Lung (tissue), 12 donors: ENCODE measurements around the gene MTA3. TPM values are rescaled to one million over a fixed set of nuclear protein-coding genes. Genes with fewer than 3 reads are reported as not detected.
"Not testable (repeated sequence)": the region's sequence is repeated elsewhere in the genome, so short reads cannot be mapped to it uniquely, and the experiment has no call there.

Source experiments
- ATAC-seq: fragments of 200-7000 bp; cut with Tn5 transposase; one replicate; pipeline ENCODE4 v1.9.1; 2020; ENCODE audit warnings: moderate number of reproducible peaks; ENCODE audit not compliant: insufficient read depth, low FRiP score
- DNase-seq, 3 donors: peaks; one replicate each; pipeline ENCODE4 v3.0.0-alpha.2; 2013 to 2017
- H3K27ac ChIP-seq, 2 donors: one replicate each; pipeline ENCODE4 v1.5.1; 2013; ENCODE audit warnings: mild to moderate bottlenecking in 2 of 2, moderate library complexity in 2 of 2, control low read depth in 1 of 2, inconsistent platforms in 1 of 2, low read depth in 1 of 2, low read length in 1 of 2
- H3K27me3 ChIP-seq, 3 donors: one replicate each; pipeline ENCODE4 v1.5.1; 2013; ENCODE audit warnings: low read length in 2 of 3; ENCODE audit not compliant: control insufficient read depth in 3 of 3, insufficient read depth in 3 of 3
- H3K36me3 ChIP-seq, 4 donors: one replicate each; pipeline ENCODE4 v1.5.1; 2013; ENCODE audit warnings: low read length in 4 of 4, mild to moderate bottlenecking in 1 of 4, moderate library complexity in 1 of 4; ENCODE audit not compliant: control insufficient read depth in 4 of 4, insufficient read depth in 4 of 4
- H3K4me1 ChIP-seq, 5 donors: one replicate each; pipeline ENCODE4 v1.5.1; 2013; ENCODE audit warnings: low read length in 5 of 5, mild to moderate bottlenecking in 2 of 5, moderate library complexity in 1 of 5; ENCODE audit not compliant: control insufficient read depth in 5 of 5, insufficient read depth in 5 of 5
- H3K4me3 ChIP-seq: one replicate; pipeline ENCODE4 v1.5.1; 2013; ENCODE audit warnings: mild to moderate bottlenecking, control low read depth, moderate library complexity
- H3K9ac ChIP-seq, 2 donors: one replicate each; pipeline ENCODE4 v1.5.1; 2013; ENCODE audit warnings: low read length in 2 of 2, control low read depth in 1 of 2; ENCODE audit not compliant: insufficient read depth in 1 of 2
- H3K9me3 ChIP-seq, 4 donors: one replicate each; pipeline ENCODE4 v1.5.1; 2013; ENCODE audit warnings: low read length in 3 of 4, mild to moderate bottlenecking in 1 of 4, moderate library complexity in 1 of 4; ENCODE audit not compliant: control insufficient read depth in 4 of 4, insufficient read depth in 3 of 4
- WGBS, 2 donors: extraction: QIAGEN DNeasy Blood & Tissue Kit; methylation state at CpG; one replicate each; pipeline ENCODE4 v1.1.7; 2013; 5-methylcytosine and 5-hydroxymethylcytosine counted together
- polyA plus RNA-seq, 2 donors: library from polyadenylated mRNA; stranded (reverse); fragments of 200-250 nt; gene quantifications; one replicate each; pipeline ENCODE4 v1.2.1, GENCODE V29; 2013
- total RNA-seq, 2 donors: library from RNA; depleted of rRNA in 1 of 2; stranded (reverse); fragments of >200 nt in 1 of 2; gene quantifications; one replicate each; pipeline ENCODE4 v1.2.1, GENCODE V29; 2014 to 2021
- TF ChIP-seq, protein P1 (sequence below): IDR thresholded peaks from 2 replicates; pipeline ENCODE4 v1.5.1; 2012; ENCODE audit warnings: mild to moderate bottlenecking; ENCODE audit errors: control extremely low read depth, extremely low read depth
- donor health status: control.
- donor health status: control.
- donor health status: Bipolar disorder and iron deficiency.
- donor health status: healthy.
- donor health status: DM: yes; HTN: yes; CAD: no.

MTA3 gene
- total and polyA plus RNA-seq, 4 donors = 9.2 to 65.8 (median 24.4) TPM

GRCh38 chr2:42602876-42603219 is 34.4 kb downstream of the MTA3 start:
- no peak for DNase-seq
- peaks cover 0 to 6% (median 4%) of the 10 kb centered on the region in 4 donors for H3K36me3 ChIP-seq
- 88 to 91% methylated on average over 3 of the region's 3 CpGs for WGBS, 2 donors
- no peak overlapping the region for H3K27ac ChIP-seq
- peaks cover 0 to 6% (median 0%) of the 10 kb centered on the region in 5 donors for H3K4me1 ChIP-seq
- no peaks in the 10 kb centered on the region for H3K27me3 ChIP-seq
- no peak overlapping the region for H3K9ac ChIP-seq
- no peak for ATAC-seq
- H3K9me3 ChIP-seq = no peaks in the 10 kb centered on the region
- TF ChIP-seq, protein P1, sequence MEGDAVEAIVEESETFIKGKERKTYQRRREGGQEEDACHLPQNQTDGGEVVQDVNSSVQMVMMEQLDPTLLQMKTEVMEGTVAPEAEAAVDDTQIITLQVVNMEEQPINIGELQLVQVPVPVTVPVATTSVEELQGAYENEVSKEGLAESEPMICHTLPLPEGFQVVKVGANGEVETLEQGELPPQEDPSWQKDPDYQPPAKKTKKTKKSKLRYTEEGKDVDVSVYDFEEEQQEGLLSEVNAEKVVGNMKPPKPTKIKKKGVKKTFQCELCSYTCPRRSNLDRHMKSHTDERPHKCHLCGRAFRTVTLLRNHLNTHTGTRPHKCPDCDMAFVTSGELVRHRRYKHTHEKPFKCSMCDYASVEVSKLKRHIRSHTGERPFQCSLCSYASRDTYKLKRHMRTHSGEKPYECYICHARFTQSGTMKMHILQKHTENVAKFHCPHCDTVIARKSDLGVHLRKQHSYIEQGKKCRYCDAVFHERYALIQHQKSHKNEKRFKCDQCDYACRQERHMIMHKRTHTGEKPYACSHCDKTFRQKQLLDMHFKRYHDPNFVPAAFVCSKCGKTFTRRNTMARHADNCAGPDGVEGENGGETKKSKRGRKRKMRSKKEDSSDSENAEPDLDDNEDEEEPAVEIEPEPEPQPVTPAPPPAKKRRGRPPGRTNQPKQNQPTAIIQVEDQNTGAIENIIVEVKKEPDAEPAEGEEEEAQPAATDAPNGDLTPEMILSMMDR = no peak
- no peak overlapping the region for H3K4me3 ChIP-seq

DNA sequence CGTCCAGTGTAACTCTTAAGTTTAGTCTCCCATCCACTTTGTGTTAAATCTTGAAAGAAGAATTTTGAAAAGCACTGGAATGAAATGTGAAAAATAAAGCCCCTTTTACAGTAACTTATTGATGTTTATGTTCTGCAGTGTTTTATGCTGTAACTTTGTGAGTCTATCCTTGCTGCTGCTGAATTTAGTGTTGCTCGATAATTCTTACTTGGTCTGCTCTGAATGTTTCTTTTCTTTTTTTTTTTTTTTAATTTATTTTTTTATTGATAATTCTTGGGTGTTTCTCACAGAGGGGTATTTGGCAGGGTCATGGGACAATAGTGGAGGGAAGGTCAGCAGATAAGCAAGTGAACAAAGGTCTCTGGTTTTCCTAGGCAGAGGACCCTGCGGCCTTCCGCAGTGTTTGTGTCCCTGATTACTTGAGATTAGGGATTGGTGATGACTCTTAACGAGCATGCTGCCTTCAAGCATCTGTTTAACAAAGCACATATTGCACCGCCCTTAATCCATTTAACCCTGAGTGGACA is 36.0 kb downstream of the MTA3 start:
- not testable (repeated sequence) for H3K9ac ChIP-seq, H3K9me3 ChIP-seq, ATAC-seq, H3K27ac ChIP-seq, H3K27me3 ChIP-seq, H3K4me3 ChIP-seq, H3K4me1 ChIP-seq, H3K36me3 ChIP-seq, DNase-seq
- 82 to 98% methylated on average over 4 to 6 of the region's 6 CpGs for WGBS, 2 donors

DNA sequence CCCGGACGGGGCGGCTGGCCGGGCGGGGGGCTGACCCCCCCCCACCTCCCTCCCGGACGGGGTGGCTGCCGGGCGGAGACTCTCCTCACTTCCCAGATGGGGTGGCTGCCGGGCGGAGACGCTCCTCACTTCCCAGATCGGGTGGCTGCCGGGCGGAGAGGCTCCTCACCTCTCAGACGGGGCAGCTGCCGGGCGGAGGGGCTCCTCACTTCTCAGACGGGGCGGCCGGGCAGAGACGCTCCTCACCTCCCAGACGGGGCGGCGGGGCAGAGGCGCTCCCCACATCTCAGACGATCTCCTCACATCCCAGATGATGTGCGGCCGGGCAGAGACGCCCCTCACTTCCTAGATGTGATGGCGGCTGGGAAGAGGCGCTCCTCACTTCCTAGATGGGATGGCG is 37.7 kb downstream of the MTA3 start:
- WGBS, 2 donors = 96 to 100% methylated on average over 9 to 27 of the region's 33 CpGs
- DNase-seq = not testable (repeated sequence)

GRCh38 chr2:42607101-42607637 is 38.7 kb downstream of the MTA3 start:
- H3K27me3 ChIP-seq = no peaks in the 10 kb centered on the region
- H3K27ac ChIP-seq = no peak overlapping the region
- no peak for DNase-seq
- no peaks in the 10 kb centered on the region for H3K9me3 ChIP-seq
- TF ChIP-seq, protein P1 = no peak
- peaks cover 0 to 11% (median 3%) of the 10 kb centered on the region in 4 donors for H3K36me3 ChIP-seq
- peaks cover 0 to 2% (median 0%) of the 10 kb centered on the region in 5 donors for H3K4me1 ChIP-seq
- ATAC-seq = no peak
- WGBS, 2 donors = 73 to 86% methylated on average over 8 of the region's 8 CpGs
- no peak overlapping the region for H3K4me3 ChIP-seq
- H3K9ac ChIP-seq = no peak overlapping the region

More for the DNA sequence above, 37.7 kb downstream of the MTA3 start:
- H3K9ac ChIP-seq, H3K27ac ChIP-seq, H3K4me3 ChIP-seq, H3K9me3 ChIP-seq, H3K27me3 ChIP-seq, ATAC-seq, H3K4me1 ChIP-seq: not testable (repeated sequence)
- peaks cover 0 to 12% (median 5%) of the 10 kb centered on the region in 4 donors for H3K36me3 ChIP-seq
